Prostate gland (tissue), 2 donors: ENCODE results near the gene TBC1D2.

Experiments used
- CTCF ChIP-seq, 4 experiments: fragments of 200-600 bp in 2 of 4; fragments of 450-650 bp in 2 of 4; sonication (generic) in 2 of 4; IDR thresholded peaks; 1 replicate in 3 of 4; 2 replicates in 1 of 4; pipeline ENCODE4 v1.5.1; 2016 to 2019; ENCODE audit warnings: antibody characterized with exemption in 4 of 4, mild to moderate bottlenecking in 2 of 4, moderate library complexity in 2 of 4
- POLR2A ChIP-seq: fragments of 450-650 bp; IDR thresholded peaks from one replicate; pipeline ENCODE4 v1.6.1; 2016; ENCODE audit warnings: antibody characterized with exemption, mild to moderate bottlenecking
- POLR2AphosphoS5 ChIP-seq: sonication (generic); formaldehyde crosslinking; IDR thresholded peaks from one replicate; pipeline ENCODE4 v1.6.1; 2017; ENCODE audit warnings: antibody characterized with exemption

GRCh38 chr9:98217255-98217654 lies 38.2 kb downstream of the TBC1D2 start:
- TF ChIP-seq CTCF (IDR thresholded peaks at IDR 0.05) (no peak), POLR2A (no peak), POLR2AphosphoS5 (no peak)
